Activated T-helper 1 cell treated with anti-CD3 and anti-CD28 coated beads, Interleukin-2, amount 50 U/mL, for 16 hours (primary cell): Measurements from ENCODE around the gene MED22.
"Not testable (repeated sequence)": the region's sequence is repeated elsewhere in the genome, so short reads cannot be mapped to it uniquely, and the experiment has no call there.

Experiments
- DNase-seq, 2 donors: peaks; one replicate each; pipeline ENCODE4 v3.0.0-alpha.2; 2020; ENCODE audit warnings: low read depth in 1 of 2, low spot score in 1 of 2

Gene MED22

DNA sequence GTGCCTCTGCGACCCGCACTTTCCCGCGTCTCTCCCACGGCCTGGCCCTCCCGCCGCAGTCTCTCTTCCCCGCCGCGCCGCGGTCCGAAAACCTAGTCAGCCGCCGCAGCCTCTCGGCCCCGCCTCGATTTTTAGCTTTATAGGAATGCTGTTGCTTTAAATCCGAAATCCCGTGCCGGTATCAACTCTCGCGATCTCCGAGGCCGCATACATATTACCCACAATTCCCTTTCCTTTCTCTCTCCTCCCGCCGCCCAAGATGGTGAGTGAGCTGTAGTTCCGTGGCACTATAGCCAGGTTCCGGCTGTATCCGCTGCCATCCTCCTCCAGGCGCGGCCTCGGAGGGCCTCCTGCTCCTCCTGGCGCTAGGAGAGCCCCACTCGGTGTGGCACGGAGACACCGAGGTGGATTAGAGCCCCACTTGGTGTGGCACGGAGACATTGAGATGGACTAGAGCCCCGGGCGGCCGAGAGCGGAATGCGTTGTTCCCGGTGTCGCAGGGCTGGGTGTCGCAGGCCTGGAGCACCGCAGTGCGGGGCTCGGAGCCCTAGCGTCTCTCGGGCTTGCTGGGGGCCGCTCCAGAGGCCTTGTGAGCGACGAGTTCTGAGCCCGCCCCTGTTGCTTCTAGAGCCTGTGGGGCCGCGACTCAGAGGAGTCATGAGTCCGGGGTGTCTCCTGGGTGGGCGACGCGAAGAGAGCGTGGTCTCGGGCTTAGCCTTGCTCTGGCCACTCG, at the start of gene MED22, which contains the start of gene RPL7A:
MED22 (minus strand) TSS at position 147 of the 733 bp plus-strand sequence. CDS start 1,469 bp downstream, outside the sequence.
RPL7A (plus strand) TSS at position 234 of the 733 bp plus-strand sequence; CDS start at position 260, 26 bp downstream.
- peak; percentile 80 to 83 for DNase-seq

DNA sequence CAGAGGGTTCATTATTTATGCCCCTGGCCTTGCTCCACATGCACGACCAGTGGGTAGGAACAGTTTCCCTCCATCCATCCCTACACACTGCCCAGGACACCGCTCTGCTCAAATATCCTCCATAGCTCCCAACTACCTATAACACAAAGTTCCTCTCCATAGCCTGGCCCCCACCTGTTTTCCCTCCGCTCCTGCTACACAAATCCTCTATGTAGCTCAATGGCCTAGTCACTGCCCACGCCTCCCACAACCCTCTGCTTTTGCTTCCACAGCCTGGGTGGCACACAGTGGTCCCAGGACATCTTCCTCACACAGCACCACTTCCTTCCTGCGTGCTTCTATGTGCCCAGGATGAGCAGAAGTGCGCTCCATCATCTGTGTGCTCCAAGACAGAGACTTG, 49.4 kb upstream of the MED22 start:
- DNase-seq, result no peak

DNA sequence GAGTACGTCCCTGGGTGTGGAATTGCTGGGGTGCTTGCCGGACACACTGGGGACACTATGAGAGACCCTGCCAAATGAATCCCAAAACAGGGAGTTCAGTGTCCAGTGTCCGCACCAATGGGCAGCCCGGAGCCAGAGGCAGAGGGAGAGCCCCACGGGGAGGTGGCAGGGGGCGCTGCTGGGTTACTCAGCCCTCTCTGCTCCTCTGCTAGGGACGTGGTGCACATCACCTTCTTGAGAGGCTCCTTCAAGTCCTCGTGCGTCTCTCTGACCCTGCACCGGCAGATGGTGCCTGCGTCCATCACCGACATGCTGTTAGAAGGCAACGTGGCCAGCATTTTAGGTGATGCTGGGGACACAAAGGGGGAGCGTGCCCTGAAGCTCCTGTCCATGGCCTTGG, 49.0 kb upstream of the MED22 start:
- DNase-seq, result no peak

DNA sequence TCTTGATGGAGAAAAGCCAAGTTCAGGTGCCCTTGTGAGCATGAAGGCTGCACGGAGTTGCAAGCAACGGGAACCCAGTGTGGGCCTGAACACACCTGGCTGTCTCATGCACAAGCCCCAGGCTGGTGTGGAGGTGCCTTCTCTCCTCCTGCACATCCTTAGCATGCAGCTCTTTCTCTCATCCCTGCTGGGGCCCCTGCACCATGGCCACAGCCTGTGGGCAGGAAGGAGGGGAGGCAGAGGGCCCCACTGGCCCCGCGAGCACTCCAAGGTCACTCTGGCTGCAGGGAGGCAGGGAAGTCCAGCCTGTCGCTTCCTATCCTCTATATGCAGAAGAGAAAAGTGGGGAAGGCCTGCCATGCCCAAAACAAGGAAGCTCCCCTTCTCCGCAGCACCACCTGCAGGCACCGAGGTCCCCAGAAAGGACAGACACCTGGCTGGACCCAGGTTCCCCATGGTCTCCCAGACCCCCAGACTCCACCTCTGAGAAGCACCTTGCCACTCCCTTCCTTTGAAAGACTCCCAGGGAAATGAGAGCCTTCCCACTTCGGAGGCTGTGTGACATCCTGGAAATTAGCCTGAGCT, 46.8 kb upstream of the MED22 start:
- DNase-seq, result no peak

DNA sequence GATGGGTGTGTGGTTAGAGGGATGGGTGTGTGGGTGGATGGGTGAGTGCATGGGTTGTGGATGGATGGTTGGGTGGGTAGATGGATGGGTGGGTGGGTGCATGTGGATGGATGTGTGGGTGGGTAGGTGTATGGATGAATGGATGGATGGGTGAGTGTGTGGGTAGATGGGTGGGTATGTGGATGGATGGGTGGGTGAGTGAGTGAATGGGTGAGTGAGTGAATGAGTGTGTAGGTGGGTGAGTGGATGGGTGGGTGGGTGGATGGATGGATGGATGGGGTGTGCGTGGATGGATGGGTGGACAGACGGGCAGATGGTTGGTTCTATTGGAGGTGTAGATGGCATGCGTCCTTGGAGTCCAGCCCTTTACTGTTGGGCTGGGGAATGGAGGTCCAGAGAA, 45.5 kb upstream of the MED22 start:
- no peak for DNase-seq

DNA sequence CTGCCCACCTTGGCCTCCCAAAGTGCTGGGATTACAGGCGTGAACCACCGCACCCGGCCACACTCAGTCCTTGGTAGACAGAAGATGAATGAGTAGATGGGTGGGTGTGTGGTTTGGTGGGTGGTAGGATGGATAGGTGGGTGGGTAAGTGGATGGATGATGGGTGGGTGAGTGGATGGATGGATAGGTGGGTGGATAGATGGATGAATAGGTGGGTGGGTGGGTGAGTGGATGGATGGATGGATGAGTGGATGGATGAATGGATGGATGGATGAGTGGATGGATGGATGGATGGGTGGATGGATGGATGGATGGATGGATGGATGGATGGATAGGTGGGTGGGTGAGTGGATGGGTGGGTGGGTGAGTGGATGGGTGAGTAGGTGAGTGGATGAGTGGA, 44.4 kb upstream of the MED22 start:
- DNase-seq, result not testable (repeated sequence)

DNA sequence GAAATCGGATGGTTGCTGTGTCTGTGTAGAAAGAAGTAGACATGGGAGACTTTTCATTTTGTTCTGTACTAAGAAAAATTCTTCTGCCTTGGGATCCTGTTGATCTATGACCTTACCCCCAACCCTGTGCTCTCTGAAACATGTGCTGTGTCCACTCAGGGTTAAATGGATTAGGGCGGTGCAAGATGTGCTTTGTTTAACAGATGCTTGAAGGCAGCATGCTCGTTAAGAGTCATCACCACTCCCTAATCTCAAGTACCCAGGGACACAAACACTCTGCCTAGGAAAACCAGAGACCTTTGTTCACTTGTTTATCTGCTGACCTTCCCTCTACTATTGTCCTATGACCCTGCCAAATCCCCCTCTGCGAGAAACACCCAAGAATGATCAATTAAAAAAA, 43.5 kb upstream of the MED22 start:
- DNase-seq, result not testable (repeated sequence)

DNA sequence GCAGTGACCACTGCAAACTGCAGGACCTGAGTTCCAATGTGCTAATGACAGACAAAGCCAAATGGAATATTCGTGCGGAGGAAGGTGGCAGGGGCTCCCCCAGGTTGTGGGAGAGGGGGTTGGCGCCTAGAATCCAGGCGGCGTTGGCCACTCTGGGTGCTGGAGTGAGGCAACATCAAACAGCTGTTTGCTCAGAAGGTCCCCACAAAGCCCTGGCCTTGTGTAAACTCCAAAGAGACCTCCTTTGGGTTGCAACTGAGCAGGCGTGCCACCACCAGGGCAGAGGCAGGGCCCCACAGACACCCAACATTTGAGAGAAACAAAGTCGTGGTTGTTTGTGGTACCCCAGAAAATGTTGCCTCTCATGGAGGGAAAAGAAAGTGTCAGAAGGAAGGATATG, 42.8 kb upstream of the MED22 start:
- no peak for DNase-seq

DNA sequence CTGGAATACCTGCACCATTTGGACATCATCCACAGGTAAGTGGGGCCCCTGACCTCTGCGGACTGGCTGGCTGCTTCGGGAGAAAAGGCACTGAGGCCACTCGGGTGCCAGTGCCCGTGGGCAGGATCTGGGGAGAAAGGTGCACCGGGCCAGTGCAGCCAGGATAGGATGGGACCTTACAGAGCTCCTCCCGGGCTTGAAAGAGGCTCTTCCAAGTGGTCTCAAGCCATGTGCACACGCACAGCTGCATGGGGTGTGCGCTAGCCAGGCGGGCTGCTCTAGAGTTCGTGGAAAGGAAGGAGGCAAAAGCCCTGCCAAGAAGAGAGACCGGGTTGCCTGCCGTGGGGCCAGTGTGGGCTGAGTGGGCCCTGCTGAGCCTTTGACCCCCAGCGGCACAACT, 41.6 kb upstream of the MED22 start:
- no peak for DNase-seq

DNA sequence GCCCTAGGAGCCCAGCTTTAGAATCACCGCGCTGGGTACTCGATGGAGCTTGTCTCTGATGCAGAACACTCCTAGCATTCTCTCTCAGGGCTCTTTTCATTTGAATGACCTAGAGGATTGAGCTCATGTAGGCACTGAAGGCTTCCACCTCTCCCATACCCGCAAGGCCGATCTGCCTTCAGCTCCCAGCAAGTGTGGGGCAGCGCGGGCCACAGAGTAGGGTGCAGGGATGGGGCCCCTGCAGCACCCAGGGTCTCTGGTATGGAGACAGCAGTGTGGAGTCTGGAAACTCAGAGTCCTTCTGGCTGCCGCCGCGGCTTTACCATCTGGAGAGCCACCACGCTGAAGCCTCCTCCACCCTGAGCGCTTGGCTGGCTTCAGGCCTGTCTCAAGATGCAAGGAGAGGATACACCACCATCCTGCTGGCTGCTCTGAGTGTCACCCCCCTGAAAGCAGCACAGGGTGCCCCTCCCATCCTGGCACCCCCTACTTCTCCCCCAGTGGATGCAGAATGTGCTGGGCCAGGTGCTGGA, 41.2 kb upstream of the MED22 start:
- DNase-seq, result no peak

DNA sequence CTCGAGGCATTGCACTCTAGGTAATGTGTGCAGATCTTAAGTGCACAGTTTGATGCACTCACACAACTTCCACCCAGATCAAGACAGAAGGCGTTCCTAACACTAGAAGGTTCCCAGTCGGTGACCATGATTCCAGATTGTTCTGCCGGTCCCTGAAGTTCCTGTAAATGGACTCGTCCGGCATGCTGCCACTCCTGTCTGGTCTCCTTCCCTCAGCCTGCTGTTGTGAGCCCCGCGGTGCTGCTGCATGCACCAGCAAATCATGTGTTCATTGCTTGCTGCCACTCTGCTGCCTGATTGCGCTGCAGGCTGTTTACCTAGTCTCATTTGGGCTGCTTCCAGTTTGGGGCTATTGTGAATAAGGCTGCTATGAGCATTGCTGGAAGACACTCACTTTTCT, 39.7 kb upstream of the MED22 start:
- no peak for DNase-seq

DNA sequence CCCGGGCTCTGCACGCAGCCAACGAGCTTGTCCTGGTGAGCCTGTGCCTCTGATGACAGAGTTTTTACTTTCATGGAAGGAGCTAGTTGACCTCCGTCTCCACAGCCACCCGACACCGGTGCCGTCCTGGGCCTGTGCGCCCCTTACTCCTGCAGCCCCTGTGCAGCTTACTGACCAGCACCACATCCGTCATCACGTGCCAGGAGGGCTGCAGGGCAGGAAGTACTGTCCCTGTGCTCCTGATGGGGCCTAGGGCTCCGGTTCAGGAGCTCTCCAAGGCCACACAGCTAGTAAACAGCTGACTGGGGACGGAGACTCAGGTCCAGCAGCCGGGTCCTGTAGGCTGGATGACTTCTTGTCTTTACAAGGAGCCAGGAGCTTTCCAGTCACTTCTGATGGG, 38.4 kb upstream of the MED22 start:
- DNase-seq, result no peak

DNA sequence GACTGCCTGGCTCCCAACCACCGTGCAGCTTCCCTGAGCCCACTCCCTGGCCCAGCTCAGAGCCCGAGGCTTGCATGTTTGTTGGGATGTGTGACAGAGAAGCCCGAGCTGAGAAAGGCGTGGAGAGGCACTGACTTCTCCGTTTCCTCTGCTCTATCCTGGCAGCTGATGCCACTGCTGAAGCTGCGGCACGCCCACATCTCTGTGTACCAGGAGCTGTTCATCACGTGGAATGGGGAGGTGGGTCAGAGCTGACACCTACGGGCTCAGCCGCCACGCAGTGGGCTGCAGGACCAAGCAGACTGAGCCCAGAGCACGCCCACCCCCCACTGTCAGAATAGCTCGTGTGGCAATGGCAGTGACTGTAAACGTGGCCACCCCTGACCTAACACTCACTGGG, 37.5 kb upstream of the MED22 start:
- no peak for DNase-seq

DNA sequence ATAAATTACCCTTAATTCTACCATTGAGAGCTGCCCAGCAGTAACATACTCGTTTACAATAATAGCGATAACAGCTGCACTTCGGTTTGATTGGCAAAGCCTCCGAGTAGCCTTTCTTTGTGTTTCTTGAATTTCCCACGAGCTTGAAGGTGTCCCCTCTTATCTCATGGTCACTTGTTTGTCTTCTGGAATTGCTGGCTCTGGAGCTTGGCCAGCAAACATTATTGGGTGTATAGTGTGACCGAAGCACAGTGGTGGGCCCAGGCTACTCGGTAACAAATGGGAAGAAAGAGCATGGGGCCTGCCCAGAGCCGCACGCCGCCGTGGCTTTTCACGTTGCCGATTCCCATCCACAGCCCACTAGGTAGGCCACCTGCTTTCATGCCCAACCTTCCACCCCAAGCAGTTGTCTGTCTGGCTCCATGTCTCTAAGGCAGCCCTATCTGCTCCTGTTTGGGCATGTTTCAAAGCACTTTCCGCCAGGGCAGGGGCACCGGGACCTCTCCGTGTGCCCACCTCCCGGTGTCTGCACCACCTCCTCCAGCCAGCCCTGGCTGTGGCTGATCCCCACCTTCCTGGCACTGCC, 36.9 kb upstream of the MED22 start:
- DNase-seq, result no peak

DNA sequence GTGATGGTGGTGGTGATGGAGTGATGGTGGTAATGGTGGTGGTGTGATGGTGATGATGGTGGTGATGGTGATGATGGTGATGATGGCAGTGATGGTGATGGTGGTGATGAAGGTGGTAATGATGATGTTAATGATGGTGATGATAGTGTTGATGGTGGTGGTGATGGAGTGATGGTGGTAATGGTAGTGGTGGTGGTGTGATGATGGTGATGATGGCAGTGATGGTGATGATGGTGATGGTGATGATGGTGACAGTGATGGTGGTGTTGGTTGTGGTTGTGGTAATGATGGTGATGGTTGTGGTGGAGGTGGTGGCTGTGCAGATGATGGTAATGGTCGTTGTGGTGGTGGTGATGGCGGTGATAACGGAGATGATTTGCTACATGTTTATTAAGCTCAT, 35.5 kb upstream of the MED22 start:
- DNase-seq, result no peak

DNA sequence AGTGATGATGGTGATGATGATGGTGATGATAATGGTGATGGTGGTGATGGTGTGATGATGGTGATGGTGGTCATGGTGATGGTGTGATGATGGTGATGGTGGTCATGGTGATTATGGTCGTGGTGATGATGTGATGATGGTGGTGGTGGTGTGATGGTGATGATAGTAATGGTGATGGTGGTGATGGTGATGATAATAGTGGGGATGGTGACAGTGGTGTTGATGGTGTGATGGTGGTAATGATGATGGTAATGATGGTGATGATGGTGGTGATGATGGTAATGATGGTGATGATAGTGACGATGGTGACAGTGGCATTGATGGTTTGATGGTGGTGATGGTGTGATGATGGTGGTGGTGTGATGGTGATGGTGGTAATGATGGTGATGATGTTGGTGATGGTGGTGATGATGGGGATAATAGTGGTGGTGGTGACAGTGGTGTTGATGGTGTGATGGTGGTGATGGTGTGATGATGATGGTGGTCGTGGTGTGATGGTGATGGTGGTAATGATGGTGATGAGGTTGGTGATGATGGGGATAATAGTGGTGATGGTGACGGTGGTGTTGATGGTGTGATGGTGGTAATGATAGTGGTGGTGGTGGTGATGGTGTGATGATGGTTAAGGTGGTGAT, 34.7 kb upstream of the MED22 start:
- no peak for DNase-seq

DNA sequence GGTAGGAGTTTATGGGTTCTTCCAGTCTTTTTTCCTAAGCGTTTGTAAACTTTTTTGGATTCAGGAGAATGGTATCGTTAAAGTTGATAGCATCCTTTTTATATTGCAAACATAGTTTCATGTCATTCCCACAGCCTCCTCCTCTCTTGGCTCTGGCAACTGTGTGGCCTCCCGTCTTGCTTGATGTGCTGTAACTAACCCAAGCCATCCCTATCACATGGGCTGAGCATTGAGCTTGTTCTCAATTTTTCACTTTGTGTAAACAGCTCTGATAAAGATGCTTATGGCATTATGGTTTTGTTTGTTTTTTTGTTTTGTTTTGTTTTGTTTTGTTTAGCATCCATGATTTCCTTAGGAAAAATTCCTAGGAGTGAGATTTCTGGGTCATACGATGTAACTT, 32.8 kb upstream of the MED22 start:
- DNase-seq, result no peak

DNA sequence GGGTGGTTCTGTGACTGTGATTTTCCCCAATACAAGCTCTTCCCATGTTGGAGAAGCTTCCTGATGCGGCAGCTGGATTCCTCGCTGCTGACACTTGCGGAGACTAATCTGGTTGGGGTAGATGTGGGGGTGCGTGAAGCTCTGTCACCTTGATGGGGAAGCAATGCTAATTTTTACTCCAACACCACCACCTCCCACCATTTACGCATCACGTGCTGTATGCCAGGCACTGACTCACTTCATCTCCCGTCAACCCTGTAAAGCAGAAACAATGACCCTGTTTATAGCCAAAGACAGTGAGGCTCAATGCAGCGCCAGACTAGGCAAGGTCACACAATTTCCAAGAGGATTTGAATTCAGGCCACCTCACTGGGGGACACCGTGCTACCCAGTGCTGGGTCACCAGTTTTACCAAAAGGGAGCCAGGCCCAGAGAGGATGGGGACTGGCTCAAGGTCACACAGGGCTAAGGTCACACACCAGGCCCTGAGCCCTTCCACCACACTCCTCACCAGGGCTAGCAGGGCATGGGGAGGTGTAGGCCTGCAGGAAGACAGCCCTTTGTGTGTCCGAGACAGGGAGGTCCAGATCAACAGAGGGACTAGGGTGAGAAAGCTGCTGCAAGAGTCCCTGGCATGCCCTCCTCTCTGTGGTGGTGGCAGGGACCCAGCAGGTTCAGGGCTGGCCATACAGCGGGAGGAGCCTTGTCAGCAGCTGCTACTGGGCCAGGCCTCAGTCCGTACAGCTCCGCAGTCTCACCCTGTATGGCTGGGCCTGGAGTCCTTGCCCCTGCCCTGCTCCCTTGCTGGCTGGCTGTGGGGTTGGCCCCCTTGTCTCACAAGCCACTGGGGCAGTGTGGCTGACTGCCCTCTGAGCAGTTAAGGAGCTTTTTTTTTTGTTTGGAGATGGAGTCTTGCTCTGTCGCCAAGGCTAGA, 31.5 kb upstream of the MED22 start:
- no peak for DNase-seq

DNA sequence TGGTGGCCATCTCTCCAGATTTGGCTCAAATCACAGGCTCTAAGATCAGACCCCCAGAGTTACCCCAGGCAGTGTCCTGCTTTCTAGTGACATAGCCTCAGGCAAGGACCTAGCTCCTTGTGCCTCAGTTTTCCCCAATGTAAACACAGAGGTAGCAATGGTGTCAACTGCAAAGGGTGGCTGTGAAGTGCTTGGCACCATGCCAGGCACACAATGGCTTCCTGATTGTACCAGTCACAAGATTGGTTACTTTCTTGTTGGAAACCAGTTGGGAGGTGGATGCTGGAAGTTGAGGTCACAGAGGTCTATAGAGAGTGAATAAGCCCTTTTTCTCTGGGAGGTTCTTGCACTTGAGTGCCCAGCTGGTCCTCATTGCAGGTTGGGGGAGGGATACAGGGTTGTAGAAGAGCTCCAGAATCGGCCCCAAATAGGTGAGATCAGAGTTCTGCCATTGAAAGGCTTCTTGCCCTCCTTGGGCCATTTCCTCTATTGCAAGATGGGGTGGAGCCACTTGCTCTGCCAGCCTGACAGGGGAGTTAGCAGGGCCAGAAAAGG, 30.6 kb upstream of the MED22 start:
- DNase-seq, result no peak

DNA sequence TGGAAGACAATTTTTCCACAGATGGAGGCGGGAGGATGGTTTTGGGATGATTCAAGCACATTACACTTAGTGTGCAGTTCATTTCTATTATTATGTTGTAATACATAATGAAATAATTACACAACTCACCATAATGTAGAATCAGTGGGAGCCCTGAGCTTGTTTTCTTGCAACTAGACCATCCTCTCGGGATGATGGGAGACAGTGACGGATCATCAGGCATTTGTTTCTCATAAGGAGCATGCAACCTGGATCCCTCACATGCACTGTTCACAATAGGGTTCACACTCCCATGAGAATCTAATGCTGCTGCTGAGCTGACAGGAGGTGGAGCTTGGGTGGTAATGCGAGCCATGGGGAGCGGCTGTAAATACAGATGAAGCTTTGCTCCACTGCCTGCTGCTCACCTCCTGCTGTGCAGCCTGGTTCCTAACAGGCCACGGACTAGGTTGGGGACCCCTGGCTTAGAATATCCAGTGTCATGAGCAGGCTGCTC, 29.8 kb upstream of the MED22 start:
- no peak for DNase-seq
